Glutamatergic neuron (in vitro differentiated cells): ENCODE results near the gene ARHGAP21. TPM values are rescaled to one million over a fixed set of nuclear protein-coding genes. Genes with fewer than 3 reads are reported as not detected.

Source experiments
- DNase-seq: peaks from one replicate; pipeline ENCODE4 v3.0.0; 2022
- H3K27ac Mint-ChIP-seq: one replicate; pipeline ENCODE4 v1.8.0; 2020; ENCODE audit warnings: mild to moderate bottlenecking, mixed read lengths, inconsistent platforms; ENCODE audit not compliant: unreplicated experiment
- H3K27me3 Mint-ChIP-seq: one replicate; pipeline ENCODE4 v1.8.0; 2020; ENCODE audit warnings: mild to moderate bottlenecking, moderate library complexity, mixed read lengths, inconsistent platforms; ENCODE audit not compliant: unreplicated experiment
- H3K36me3 Mint-ChIP-seq: one replicate; pipeline ENCODE4 v1.8.0; 2020; ENCODE audit warnings: mild to moderate bottlenecking, mixed read lengths, inconsistent platforms; ENCODE audit not compliant: unreplicated experiment
- H3K4me1 Mint-ChIP-seq: one replicate; pipeline ENCODE4 v1.8.0; 2020; ENCODE audit warnings: mild to moderate bottlenecking, low read depth, mixed read lengths, inconsistent platforms; ENCODE audit not compliant: unreplicated experiment
- H3K4me3 Mint-ChIP-seq: one replicate; pipeline ENCODE4 v1.8.0; 2020; ENCODE audit warnings: mild to moderate bottlenecking, mixed read lengths, inconsistent platforms; ENCODE audit not compliant: unreplicated experiment
- H3K9me3 Mint-ChIP-seq: one replicate; pipeline ENCODE4 v1.8.0; 2020; ENCODE audit warnings: mild to moderate bottlenecking, moderate library complexity, mixed read lengths, inconsistent platforms; ENCODE audit not compliant: unreplicated experiment
- CTCF ChIP-seq: fragments of 200-600 bp; sonication (generic); IDR thresholded peaks from one replicate; pipeline ENCODE4 v1.5.0; 2021; ENCODE audit not compliant: partially characterized antibody, unreplicated experiment
- total RNA-seq: library from RNA; stranded (reverse); fragmentation: NEBNext Ultra II Directional; extraction: Animal tissue kit (Norgen Biotek cat#: 25700); gene quantifications from one replicate; pipeline ENCODE4 v1.2.1, GENCODE V29; 2021; ENCODE audit not compliant: unreplicated experiment

ARHGAP21 gene
- total RNA-seq, 1 donor from 2014 or later: 217 TPM

- no peak for TF ChIP-seq CTCF
- Mint-ChIP-seq H3K9me3 (peaks cover 6% of the 10 kb centered on the region), H3K27me3 (peaks cover 9% of the 10 kb centered on the region), H3K4me1 (no peaks in the 10 kb centered on the region), H3K36me3 (peaks cover 12% of the 10 kb centered on the region), H3K27ac (no peak overlapping the region), H3K4me3 (no peak overlapping the region)
- no peak for DNase-seq
Measured at GRCh38 chr10:24652381-24652957, 71.2 kb downstream of the ARHGAP21 start.

- Mint-ChIP-seq H3K27ac (no peak overlapping the region), H3K9me3 (peaks cover 6% of the 10 kb centered on the region), H3K4me3 (no peak overlapping the region), H3K4me1 (no peaks in the 10 kb centered on the region), H3K27me3 (peaks cover 9% of the 10 kb centered on the region), H3K36me3 (peaks cover 12% of the 10 kb centered on the region)
- no peak for TF ChIP-seq CTCF
- no peak for DNase-seq
Measured at GRCh38 chr10:24651923-24652322, 71.8 kb downstream of the ARHGAP21 start.

- peaks cover 12% of the 10 kb centered on the region for H3K36me3 Mint-ChIP-seq
- no peak overlapping the region for H3K27ac Mint-ChIP-seq
- H3K27me3 Mint-ChIP-seq: peaks cover 9% of the 10 kb centered on the region
- no peaks in the 10 kb centered on the region for H3K4me1 Mint-ChIP-seq
- H3K4me3 Mint-ChIP-seq: no peak overlapping the region
- peaks cover 6% of the 10 kb centered on the region for H3K9me3 Mint-ChIP-seq
- DNase-seq: no peak
- no peak for TF ChIP-seq CTCF
Measured at GRCh38 chr10:24650669-24651391, 72.9 kb downstream of the ARHGAP21 start.

GRCh38 chr10:24645784-24646183, 77.9 kb downstream of the ARHGAP21 start:
- H3K27me3 Mint-ChIP-seq: no peaks in the 10 kb centered on the region
- no peaks in the 10 kb centered on the region for H3K9me3 Mint-ChIP-seq
- TF ChIP-seq CTCF: no peak
- H3K36me3 Mint-ChIP-seq: no peaks in the 10 kb centered on the region
- no peaks in the 10 kb centered on the region for H3K4me1 Mint-ChIP-seq
- DNase-seq: no peak
- H3K4me3 Mint-ChIP-seq: no peak overlapping the region
- no peak overlapping the region for H3K27ac Mint-ChIP-seq

GRCh38 chr10:24645022-24645421, 78.7 kb downstream of the ARHGAP21 start:
- no peak overlapping the region for H3K4me3 Mint-ChIP-seq
- H3K36me3 Mint-ChIP-seq: no peaks in the 10 kb centered on the region
- no peaks in the 10 kb centered on the region for H3K4me1 Mint-ChIP-seq
- no peak for DNase-seq
- no peaks in the 10 kb centered on the region for H3K27me3 Mint-ChIP-seq
- no peak for TF ChIP-seq CTCF
- H3K27ac Mint-ChIP-seq: no peak overlapping the region
- H3K9me3 Mint-ChIP-seq: no peaks in the 10 kb centered on the region
